HepG2 (cell line): Measurements from ENCODE around the gene DBNDD2. TPM values are rescaled to one million over a fixed set of nuclear protein-coding genes. Genes with fewer than 3 reads are reported as not detected.

Source experiments
- ATM ChIP-seq: fragments of 450-650 bp; IDR thresholded peaks from 2 replicates; pipeline ENCODE4 v1.7.1; 2017; ENCODE audit warnings: mild to moderate bottlenecking, borderline replicate concordance
- CREM ChIP-seq, 2 experiments: sonication (generic) in 1 of 2; formaldehyde crosslinking in 1 of 2; IDR thresholded peaks; 2 replicates each; pipeline versions ENCODE4 v1.4.0 to v1.6.1; 2016 to 2020; ENCODE audit warnings: antibody characterized with exemption in 1 of 2, mild to moderate bottlenecking in 1 of 2, missing genetic modification reagents in 1 of 2
- GTF3A ChIP-seq: sonication (generic); formaldehyde crosslinking; conservative IDR thresholded peaks from 2 replicates; pipeline ENCODE4 v1.4.0; 2020; ENCODE audit warnings: mild to moderate bottlenecking, missing genetic modification reagents
- HMG20A ChIP-seq: IDR thresholded peaks from 2 replicates; pipeline ENCODE4 v1.6.1; 2016; ENCODE audit warnings: borderline replicate concordance
- KDM1A ChIP-seq: IDR thresholded peaks from 2 replicates; pipeline ENCODE4 v1.6.1; 2016; ENCODE audit warnings: missing compliant biosample characterization
- LCORL ChIP-seq, 2 experiments: fragments of 450-650 bp in 1 of 2; sonication (generic) in 1 of 2; formaldehyde crosslinking in 1 of 2; IDR thresholded peaks; 2 replicates each; pipeline versions ENCODE4 v1.5.0 to v1.6.1; 2017 to 2020; ENCODE audit warnings: antibody characterized with exemption in 1 of 2, missing genetic modification reagents in 1 of 2
- MAFF ChIP-seq: IDR thresholded peaks from 2 replicates; pipeline ENCODE4 v1.6.1; 2011; ENCODE audit warnings: low read depth, low read length, improper control_type of control experiment
- POGZ ChIP-seq: sonication (generic); formaldehyde crosslinking; IDR thresholded peaks from 2 replicates; pipeline ENCODE4 v1.4.0; 2020; ENCODE audit warnings: mild to moderate bottlenecking, missing genetic modification reagents
- STAT5B ChIP-seq: sonication (generic); formaldehyde crosslinking; IDR thresholded peaks from 2 replicates; pipeline ENCODE4 v1.4.0; 2020; ENCODE audit warnings: missing genetic modification reagents
- TBL1XR1 ChIP-seq: fragments of 150-350 bp; IDR thresholded peaks from 2 replicates; pipeline ENCODE4 v1.6.1; 2014; ENCODE audit warnings: borderline replicate concordance, low read length; ENCODE audit not compliant: partially characterized antibody
- ZFY ChIP-seq: sonication (generic); formaldehyde crosslinking; IDR thresholded peaks from 2 replicates; pipeline ENCODE4 v1.4.0; 2020; ENCODE audit warnings: missing genetic modification reagents
- ZNF441 ChIP-seq: sonication (generic); formaldehyde crosslinking; IDR thresholded peaks from 2 replicates; pipeline ENCODE4 v1.7.0; 2021; ENCODE audit warnings: missing genetic modification reagents, borderline replicate concordance
- ZNF530 ChIP-seq: sonication (generic); formaldehyde crosslinking; IDR thresholded peaks from 2 replicates; pipeline ENCODE4 v1.5.0; 2020; ENCODE audit warnings: low read depth, mild to moderate bottlenecking, missing genetic modification reagents
- ZNF552 ChIP-seq: sonication (generic); formaldehyde crosslinking; IDR thresholded peaks from 2 replicates; pipeline ENCODE4 v1.9.0; 2022; ENCODE audit warnings: missing genetic modification reagents, mild to moderate bottlenecking, borderline replicate concordance
- ZNF703 ChIP-seq: sonication (generic); formaldehyde crosslinking; IDR thresholded peaks from 2 replicates; pipeline ENCODE4 v1.5.1; 2020; ENCODE audit warnings: missing genetic modification reagents, mild to moderate bottlenecking, moderate library complexity, borderline replicate concordance
- ZNF75D ChIP-seq: sonication (generic); formaldehyde crosslinking; IDR thresholded peaks from 2 replicates; pipeline ENCODE4 v1.8.1; 2023; ENCODE audit warnings: missing genetic modification reagents, mild to moderate bottlenecking, borderline replicate concordance
- polyA plus RNA-seq, 8 experiments: library from polyadenylated mRNA; depleted of rRNA in 3 of 8; stranded (reverse) in 7 of 8; unstranded in 1 of 8; fragments of >200 nt; fragmentation: Illumina TruSeq in 4 of 8; extraction: Trizol in 4 of 8; gene quantifications; 2 replicates each; pipeline versions ENCODE4 v1.2.1 to v1.2.3, GENCODE V29; 2011 to 2016; ENCODE audit warnings: low read depth in 4 of 8, missing spikeins in 1 of 8, mixed read lengths in 1 of 8; ENCODE audit not compliant: insufficient read depth in 1 of 8
- total RNA-seq, 5 experiments: library from RNA; depleted of rRNA; stranded (reverse); fragments of >200 nt; fragmentation: Illumina TruSeq; extraction: Trizol; gene quantifications; 2 replicates each; pipeline ENCODE4 v1.2.3, GENCODE V29; 2016; ENCODE audit warnings: low read depth in 1 of 5
- TF ChIP-seq, protein P1 (sequence below): sonication (generic); formaldehyde crosslinking; IDR thresholded peaks from 2 replicates; pipeline ENCODE4 v1.4.0; 2020; ENCODE audit warnings: missing genetic modification reagents, low read depth, mild to moderate bottlenecking, borderline replicate concordance
- TF ChIP-seq, protein P2 (sequence below): sonication (generic); formaldehyde crosslinking; IDR thresholded peaks from 2 replicates; pipeline ENCODE4 v1.8.1; 2023; ENCODE audit warnings: mild to moderate bottlenecking, missing genetic modification reagents
- TF ChIP-seq, protein P3 (sequence below): sonication (generic); formaldehyde crosslinking; IDR thresholded peaks from 2 replicates; pipeline ENCODE4 v1.9.0; 2022; ENCODE audit warnings: missing genetic modification reagents, mild to moderate bottlenecking, borderline replicate concordance
- TF ChIP-seq, protein P4 (sequence below): sonication (generic); formaldehyde crosslinking; IDR thresholded peaks from 2 replicates; pipeline ENCODE4 v1.4.0; 2020; ENCODE audit warnings: missing genetic modification reagents

The DBNDD2 gene
- total and polyA plus RNA-seq, 2 of the 13 experiments (the other 11 are each of a cell fraction or from before 2014, with no cell fraction given), result 16.7 to 47.6 TPM

DNA sequence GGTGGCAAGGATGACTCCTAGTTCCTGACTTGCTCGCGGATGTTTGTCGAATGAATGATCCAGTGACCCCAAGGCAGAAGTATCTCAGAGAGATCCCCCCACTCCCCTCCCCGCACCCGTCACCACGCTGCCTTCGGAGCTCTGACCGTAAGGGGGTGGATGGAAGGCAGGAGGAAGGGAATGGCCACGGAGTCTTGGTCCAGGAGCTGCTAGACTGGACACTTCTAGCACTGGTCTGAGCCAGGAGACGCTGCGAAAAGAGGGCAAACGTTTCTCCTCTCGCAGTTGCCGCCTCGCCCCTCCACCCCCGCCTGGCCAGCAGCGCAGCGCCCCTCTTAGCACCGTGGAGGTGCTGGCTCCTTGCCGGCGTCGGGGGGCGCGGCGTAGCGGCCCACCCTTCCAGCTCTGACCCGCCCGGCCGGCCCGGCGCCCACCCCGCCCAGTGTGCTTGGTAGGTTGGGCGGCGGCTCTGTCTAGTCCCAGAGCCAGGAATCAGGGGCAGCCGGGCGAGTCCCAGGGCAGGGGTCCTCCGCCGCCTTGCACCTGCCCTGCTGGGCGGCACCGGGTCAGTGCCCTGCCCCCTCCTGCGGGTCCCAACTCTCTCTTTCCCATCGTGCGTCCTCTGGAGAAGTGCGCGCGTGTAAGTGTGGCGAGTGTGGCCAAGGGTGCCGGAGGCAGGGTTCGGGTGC lies 2.4 kb upstream of the DBNDD2 start (continued):
- TF ChIP-seq, protein P1, sequence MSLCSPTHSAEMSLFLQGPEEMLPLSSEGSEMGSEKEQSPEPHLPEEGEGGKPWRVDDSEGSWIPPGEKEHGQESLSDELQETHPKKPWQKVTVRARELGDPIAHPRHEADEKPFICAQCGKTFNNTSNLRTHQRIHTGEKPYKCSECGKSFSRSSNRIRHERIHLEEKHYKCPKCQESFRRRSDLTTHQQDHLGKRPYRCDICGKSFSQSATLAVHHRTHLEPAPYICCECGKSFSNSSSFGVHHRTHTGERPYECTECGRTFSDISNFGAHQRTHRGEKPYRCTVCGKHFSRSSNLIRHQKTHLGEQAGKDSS, result 0 out of 2 replicates have a peak, but pooled peaks have one; percentile 20
- TF ChIP-seq ZFY (CRISPR knock-in tag) (0 out of 2 replicates have a peak, but pooled peaks have one; percentile 24), HMG20A (CRISPR knock-in tag) (no peak), CREM (IDR thresholded peaks at IDR 0.05) (no peak), CREM (CRISPR knock-in tag; IDR thresholded peaks at IDR 0.05) (no peak), MAFF (no peak), KDM1A (CRISPR knock-in tag) (no peak), ATM (no peak), POGZ (peak; percentile 48; the same call in 1 of the 2 replicates), ZNF552 (no peak), ZNF703 (CRISPR knock-in tag) (no peak), STAT5B (CRISPR knock-in tag) (no peak), LCORL (IDR thresholded peaks at IDR 0.05) (no peak), LCORL (CRISPR knock-in tag; IDR thresholded peaks at IDR 0.05) (no peak), ZNF530 (CRISPR knock-in tag) (no peak), ZNF441 (CRISPR knock-in tag) (no peak), TBL1XR1 (no peak), ZNF75D (CRISPR knock-in tag) (no peak), GTF3A (CRISPR knock-in tag) (no peak)
- TF ChIP-seq, protein P2, sequence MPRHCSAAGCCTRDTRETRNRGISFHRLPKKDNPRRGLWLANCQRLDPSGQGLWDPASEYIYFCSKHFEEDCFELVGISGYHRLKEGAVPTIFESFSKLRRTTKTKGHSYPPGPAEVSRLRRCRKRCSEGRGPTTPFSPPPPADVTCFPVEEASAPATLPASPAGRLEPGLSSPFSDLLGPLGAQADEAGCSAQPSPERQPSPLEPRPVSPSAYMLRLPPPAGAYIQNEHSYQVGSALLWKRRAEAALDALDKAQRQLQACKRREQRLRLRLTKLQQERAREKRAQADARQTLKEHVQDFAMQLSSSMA (CRISPR knock-in tag), result no peak
- TF ChIP-seq, protein P3, sequence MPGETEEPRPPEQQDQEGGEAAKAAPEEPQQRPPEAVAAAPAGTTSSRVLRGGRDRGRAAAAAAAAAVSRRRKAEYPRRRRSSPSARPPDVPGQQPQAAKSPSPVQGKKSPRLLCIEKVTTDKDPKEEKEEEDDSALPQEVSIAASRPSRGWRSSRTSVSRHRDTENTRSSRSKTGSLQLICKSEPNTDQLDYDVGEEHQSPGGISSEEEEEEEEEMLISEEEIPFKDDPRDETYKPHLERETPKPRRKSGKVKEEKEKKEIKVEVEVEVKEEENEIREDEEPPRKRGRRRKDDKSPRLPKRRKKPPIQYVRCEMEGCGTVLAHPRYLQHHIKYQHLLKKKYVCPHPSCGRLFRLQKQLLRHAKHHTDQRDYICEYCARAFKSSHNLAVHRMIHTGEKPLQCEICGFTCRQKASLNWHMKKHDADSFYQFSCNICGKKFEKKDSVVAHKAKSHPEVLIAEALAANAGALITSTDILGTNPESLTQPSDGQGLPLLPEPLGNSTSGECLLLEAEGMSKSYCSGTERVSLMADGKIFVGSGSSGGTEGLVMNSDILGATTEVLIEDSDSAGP (CRISPR knock-in tag), result 0 out of 2 replicates have a peak, but pooled peaks have one; percentile 80
- TF ChIP-seq, protein P4, sequence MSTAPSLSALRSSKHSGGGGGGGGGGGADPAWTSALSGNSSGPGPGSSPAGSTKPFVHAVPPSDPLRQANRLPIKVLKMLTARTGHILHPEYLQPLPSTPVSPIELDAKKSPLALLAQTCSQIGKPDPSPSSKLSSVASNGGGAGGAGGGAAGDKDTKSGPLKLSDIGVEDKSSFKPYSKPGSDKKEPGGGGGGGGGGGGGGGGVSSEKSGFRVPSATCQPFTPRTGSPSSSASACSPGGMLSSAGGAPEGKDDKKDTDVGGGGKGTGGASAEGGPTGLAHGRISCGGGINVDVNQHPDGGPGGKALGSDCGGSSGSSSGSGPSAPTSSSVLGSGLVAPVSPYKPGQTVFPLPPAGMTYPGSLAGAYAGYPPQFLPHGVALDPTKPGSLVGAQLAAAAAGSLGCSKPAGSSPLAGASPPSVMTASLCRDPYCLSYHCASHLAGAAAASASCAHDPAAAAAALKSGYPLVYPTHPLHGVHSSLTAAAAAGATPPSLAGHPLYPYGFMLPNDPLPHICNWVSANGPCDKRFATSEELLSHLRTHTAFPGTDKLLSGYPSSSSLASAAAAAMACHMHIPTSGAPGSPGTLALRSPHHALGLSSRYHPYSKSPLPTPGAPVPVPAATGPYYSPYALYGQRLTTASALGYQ, result no peak
